Activated T-cell treated with anti-CD3 and anti-CD28 coated beads for 24 hours (primary cell): ENCODE results near the gene KCNMA1.

Experiments used
- DNase-seq: peaks from one replicate; pipeline ENCODE4 v3.0.0-alpha.2; 2020; ENCODE audit warnings: low read depth

KCNMA1 gene

GRCh38 chr10:77328272-77328816 is 309.3 kb downstream of the KCNMA1 start:
- no peak for DNase-seq

GRCh38 chr10:77325233-77325537 is 312.4 kb downstream of the KCNMA1 start:
- no peak for DNase-seq

- DNase-seq, result no peak
Measured at GRCh38 chr10:77321838-77322237, 315.8 kb downstream of the KCNMA1 start.

GRCh38 chr10:77320971-77321471 is 316.6 kb downstream of the KCNMA1 start:
- no peak for DNase-seq

GRCh38 chr10:77319557-77319956 is 318.1 kb downstream of the KCNMA1 start:
- DNase-seq, result no peak

GRCh38 chr10:77318739-77319138 is 318.9 kb downstream of the KCNMA1 start:
- DNase-seq, result no peak

- DNase-seq, result no peak
Measured at GRCh38 chr10:77317221-77317620, 320.4 kb downstream of the KCNMA1 start.

GRCh38 chr10:77315496-77316129 is 322.0 kb downstream of the KCNMA1 start:
- DNase-seq, result no peak

GRCh38 chr10:77313066-77313750 is 324.4 kb downstream of the KCNMA1 start:
- DNase-seq, result no peak

GRCh38 chr10:77311186-77311585 is 326.4 kb downstream of the KCNMA1 start:
- no peak for DNase-seq

- DNase-seq, result no peak
Measured at GRCh38 chr10:77310288-77310840, 327.2 kb downstream of the KCNMA1 start.

GRCh38 chr10:77309509-77309908 is 328.1 kb downstream of the KCNMA1 start:
- DNase-seq, result no peak

GRCh38 chr10:77309092-77309491 is 328.5 kb downstream of the KCNMA1 start:
- DNase-seq, result no peak

- DNase-seq, result no peak
Measured at GRCh38 chr10:77308084-77308732, 329.4 kb downstream of the KCNMA1 start.

- DNase-seq, result no peak
Measured at GRCh38 chr10:77306666-77307065, 330.9 kb downstream of the KCNMA1 start.

- no peak for DNase-seq
Measured at GRCh38 chr10:77305650-77306632, 331.7 kb downstream of the KCNMA1 start.

- DNase-seq, result no peak
Measured at GRCh38 chr10:77304192-77304591, 333.4 kb downstream of the KCNMA1 start.

GRCh38 chr10:77301305-77301730 is 336.3 kb downstream of the KCNMA1 start:
- DNase-seq, result no peak

GRCh38 chr10:77300682-77301302 is 336.8 kb downstream of the KCNMA1 start:
- no peak for DNase-seq

GRCh38 chr10:77299320-77299719 is 338.3 kb downstream of the KCNMA1 start:
- no peak for DNase-seq

- DNase-seq, result no peak
Measured at GRCh38 chr10:77297393-77297739, 340.2 kb downstream of the KCNMA1 start.
